Measurements from ENCODE around the gene TIE1. TPM values are rescaled to one million over a fixed set of nuclear protein-coding genes. Genes with fewer than 3 reads are reported as not detected.

The TIE1 gene
- total and polyA plus RNA-seq, 9 of the 15 experiments (the other 6 are each of a cell fraction or from before 2014, with no cell fraction given) = 0.07 to 0.49 (median 0.14) TPM; not detected in 4

DNA sequence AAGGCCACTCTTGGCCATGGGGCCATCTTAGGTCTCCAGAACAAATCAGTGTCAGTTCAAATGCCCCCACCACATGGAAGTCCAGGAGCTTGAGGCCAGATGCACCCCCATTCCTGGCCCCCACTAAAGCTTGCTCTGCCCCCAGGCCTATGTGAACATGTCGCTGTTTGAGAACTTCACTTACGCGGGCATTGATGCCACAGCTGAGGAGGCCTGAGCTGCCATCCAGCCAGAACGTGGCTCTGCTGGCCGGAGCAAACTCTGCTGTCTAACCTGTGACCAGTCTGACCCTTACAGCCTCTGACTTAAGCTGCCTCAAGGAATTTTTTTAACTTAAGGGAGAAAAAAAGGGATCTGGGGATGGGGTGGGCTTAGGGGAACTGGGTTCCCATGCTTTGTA lies 21.7 kb downstream of the TIE1 start:
- in situ Hi-C loops (cut with MboI) = no loop called here
- Histone ChIP-seq H3K9ac (ENCODE audit: insufficient read depth in 1 of 2, low read depth in 2 of 2, low read length in 2 of 2) (no peak overlapping the region), H3K4me2 (ENCODE audit: insufficient read depth, low read length) (no peak overlapping the region), H4K20me1 (replicated peaks; ENCODE audit: control insufficient read depth, insufficient read depth, low read length) (peaks cover 4% of the 10 kb centered on the region; the same call in 1 of the 2 replicates), H3K79me2 (ENCODE audit: control insufficient read depth, insufficient read depth, low read length) (no peaks in the 10 kb centered on the region), H3K27me3 (ENCODE audit: control insufficient read depth in 2 of 2, insufficient read depth in 2 of 2, low read length in 2 of 2) (peaks cover 0 to 8% of the 10 kb centered on the region in 2 experiments; a peak in 2 of 5 replicates), H3K4me1 (replicated peaks in 1 of 2; ENCODE audit: control insufficient read depth in 2 of 2, insufficient read depth in 2 of 2, low read length in 2 of 2) (peaks cover 3 to 11% of the 10 kb centered on the region in 2 experiments; a peak in 3 of 5 replicates), H2AFZ (ENCODE audit: low read depth, low read length) (no peak overlapping the region), H3K36me3 (ENCODE audit: control insufficient read depth, insufficient read depth, low read length) (no peaks in the 10 kb centered on the region), H3K27ac (ENCODE audit: extremely low read depth, low read depth, low read length) (no peak overlapping the region), H3K9me3 (replicated peaks; ENCODE audit: control insufficient read depth, insufficient read depth, low read depth, low read length) (peaks cover 8% of the 10 kb centered on the region; the same call in 1 of the 2 replicates), H3K9me1 (ENCODE audit: control insufficient read depth, insufficient read depth, low read length) (no peaks in the 10 kb centered on the region), H3K4me3 (no peak overlapping the region)
- 62% methylated on average over 5 of the region's 5 CpGs for WGBS (ENCODE audit: insufficient coverage, low coverage, missing lambda C conversion rate)
- POLR2A ChIA-PET = interaction anchor here (0.6 to 0.8 kb wide), 2 partner anchors 34 to 92 kb away, joined by 4 to 5 read pairs; no protein-coding TSS in a partner anchor
- CTCF ChIA-PET (ENCODE audit: low intra/inter-chr PET ratio) = no interaction called here
- no peak for ATAC-seq
- intact Hi-C loops (cut with micrococcal nuclease) = no loop called here
- BruUV-seq (replicated peaks) = no TSS peak
- no peak for FAIRE-seq
- no peak for DNase-seq (ENCODE audit: extremely low read depth in 1 of 4, low spot score in 3 of 4)
- TF ChIP-seq, protein P1, sequence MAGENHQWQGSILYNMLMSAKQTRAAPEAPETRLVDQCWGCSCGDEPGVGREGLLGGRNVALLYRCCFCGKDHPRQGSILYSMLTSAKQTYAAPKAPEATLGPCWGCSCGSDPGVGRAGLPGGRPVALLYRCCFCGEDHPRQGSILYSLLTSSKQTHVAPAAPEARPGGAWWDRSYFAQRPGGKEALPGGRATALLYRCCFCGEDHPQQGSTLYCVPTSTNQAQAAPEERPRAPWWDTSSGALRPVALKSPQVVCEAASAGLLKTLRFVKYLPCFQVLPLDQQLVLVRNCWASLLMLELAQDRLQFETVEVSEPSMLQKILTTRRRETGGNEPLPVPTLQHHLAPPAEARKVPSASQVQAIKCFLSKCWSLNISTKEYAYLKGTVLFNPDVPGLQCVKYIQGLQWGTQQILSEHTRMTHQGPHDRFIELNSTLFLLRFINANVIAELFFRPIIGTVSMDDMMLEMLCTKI (IDR thresholded peaks at IDR 0.05; ENCODE audit: partially characterized antibody) = no peak
- no peak for TF ChIP-seq BRF1 (IDR thresholded peaks at IDR 0.05; ENCODE audit: borderline replicate concordance, extremely low read depth, insufficient read length)
- no peak for TF ChIP-seq ZNF165 (CRISPR knock-in tag; IDR thresholded peaks at IDR 0.05; ENCODE audit: borderline replicate concordance)
- no peak for TF ChIP-seq HNRNPH1 (optimal IDR thresholded peaks at IDR 0.05; ENCODE audit: low read depth, low read length)
- TF ChIP-seq ZNF3 (CRISPR knock-in tag; IDR thresholded peaks at IDR 0.05) = no peak
- TF ChIP-seq, protein P2, sequence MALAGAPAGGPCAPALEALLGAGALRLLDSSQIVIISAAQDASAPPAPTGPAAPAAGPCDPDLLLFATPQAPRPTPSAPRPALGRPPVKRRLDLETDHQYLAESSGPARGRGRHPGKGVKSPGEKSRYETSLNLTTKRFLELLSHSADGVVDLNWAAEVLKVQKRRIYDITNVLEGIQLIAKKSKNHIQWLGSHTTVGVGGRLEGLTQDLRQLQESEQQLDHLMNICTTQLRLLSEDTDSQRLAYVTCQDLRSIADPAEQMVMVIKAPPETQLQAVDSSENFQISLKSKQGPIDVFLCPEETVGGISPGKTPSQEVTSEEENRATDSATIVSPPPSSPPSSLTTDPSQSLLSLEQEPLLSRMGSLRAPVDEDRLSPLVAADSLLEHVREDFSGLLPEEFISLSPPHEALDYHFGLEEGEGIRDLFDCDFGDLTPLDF (CRISPR knock-in tag; IDR thresholded peaks at IDR 0.05) = no peak
- no peak for TF ChIP-seq ZNF717 (CRISPR knock-in tag; IDR thresholded peaks at IDR 0.05)
- TF ChIP-seq ZNF551 (CRISPR knock-in tag; IDR thresholded peaks at IDR 0.05) = no peak
- TF ChIP-seq TBL1XR1 (IDR thresholded peaks at IDR 0.05; ENCODE audit: low read length in 2 of 2) = no peak
- TF ChIP-seq, protein P3, sequence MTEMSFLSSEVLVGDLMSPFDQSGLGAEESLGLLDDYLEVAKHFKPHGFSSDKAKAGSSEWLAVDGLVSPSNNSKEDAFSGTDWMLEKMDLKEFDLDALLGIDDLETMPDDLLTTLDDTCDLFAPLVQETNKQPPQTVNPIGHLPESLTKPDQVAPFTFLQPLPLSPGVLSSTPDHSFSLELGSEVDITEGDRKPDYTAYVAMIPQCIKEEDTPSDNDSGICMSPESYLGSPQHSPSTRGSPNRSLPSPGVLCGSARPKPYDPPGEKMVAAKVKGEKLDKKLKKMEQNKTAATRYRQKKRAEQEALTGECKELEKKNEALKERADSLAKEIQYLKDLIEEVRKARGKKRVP (CRISPR knock-in tag; IDR thresholded peaks at IDR 0.05) = no peak
- TF ChIP-seq PHF8 (IDR thresholded peaks at IDR 0.05; ENCODE audit: borderline replicate concordance, low read length) = no peak
- no peak for TF ChIP-seq CHD2 (IDR thresholded peaks at IDR 0.05; ENCODE audit: low read depth, low read length)
